ENCODE results near the gene PXDN.
A peak's percentile ranks its signal among the peaks of the same experiment; 100 is the strongest.

The PXDN gene

GRCh38 chr2:1665761-1666505 lies 78.4 kb downstream of the PXDN start:
- no peak for DNase-seq (ENCODE audit: low read depth in 2 of 2)

DNA sequence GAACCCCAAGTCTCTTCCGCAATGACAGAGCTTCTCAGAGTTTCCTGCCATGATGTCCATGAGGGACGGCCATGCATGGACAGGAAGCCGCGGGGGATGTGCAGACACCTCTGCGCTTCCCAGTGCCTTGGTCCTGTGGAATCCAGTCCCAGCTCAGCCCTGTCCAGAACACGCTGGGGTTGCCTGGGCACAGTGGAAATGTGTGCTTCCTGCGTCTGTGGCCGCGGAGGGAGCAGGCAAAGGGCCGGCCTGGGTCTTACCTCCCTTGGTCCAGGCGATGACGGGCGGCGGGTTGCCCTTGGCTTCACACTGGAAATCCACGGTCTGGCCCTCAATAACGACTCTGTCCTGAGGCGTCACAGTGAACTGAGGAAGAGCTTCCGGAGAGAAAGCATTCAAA lies 79.6 kb downstream of the PXDN start:
- no peak for DNase-seq (ENCODE audit: low read depth in 2 of 2)

- no peak for DNase-seq (ENCODE audit: low read depth in 2 of 2)
Measured at GRCh38 chr2:1664076-1664605, 80.2 kb downstream of the PXDN start.

DNA sequence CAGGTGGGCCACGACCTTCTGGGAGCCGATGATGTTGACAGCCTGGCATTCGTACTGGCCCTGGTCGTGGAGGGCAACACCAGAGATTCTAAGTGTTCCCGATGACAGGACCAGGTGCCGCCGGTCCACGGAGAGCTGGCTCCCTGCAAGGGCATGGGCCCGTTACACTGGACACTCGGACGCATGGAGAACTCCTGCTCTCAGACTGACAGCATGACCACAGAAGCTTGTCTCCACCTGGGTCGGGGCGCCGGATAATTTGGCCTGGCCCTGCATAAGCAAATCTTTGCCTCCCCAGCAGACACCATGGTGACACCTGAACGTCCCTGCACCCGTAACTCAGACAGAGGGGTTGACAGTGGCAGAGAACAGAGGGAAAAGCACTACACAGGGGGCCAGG lies 80.7 kb downstream of the PXDN start:
- DNase-seq (ENCODE audit: low read depth in 2 of 2): no peak

DNA sequence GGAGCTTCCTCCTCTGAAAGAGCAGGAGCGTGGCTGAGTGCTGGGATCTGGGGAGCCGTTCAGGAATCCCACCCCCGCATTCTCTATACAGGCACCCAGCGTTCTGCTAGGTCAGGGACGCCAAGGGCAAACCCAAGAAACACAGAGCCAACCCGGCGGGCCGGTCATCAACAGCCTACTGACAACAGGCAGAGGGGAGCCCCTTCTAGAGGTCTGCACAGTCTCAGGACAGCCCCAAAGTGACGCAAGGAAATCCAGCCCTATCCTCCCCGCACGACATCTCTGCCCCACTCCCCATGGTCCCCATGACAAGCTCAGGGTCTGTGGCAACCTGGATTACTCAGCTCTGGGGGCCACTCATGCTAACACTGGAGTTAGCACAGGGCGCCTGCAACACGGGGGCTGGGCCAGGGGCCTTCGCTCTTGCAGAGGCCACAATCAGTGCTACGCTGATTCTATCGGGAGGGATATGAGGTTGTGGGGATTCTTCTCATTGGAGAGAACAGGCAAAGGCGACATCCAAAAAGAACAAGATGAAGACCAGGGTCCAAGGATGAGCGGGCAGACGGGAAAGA lies 81.6 kb downstream of the PXDN start:
- no peak for DNase-seq (ENCODE audit: low read depth in 2 of 2)

- DNase-seq (ENCODE audit: low read depth in 2 of 2): no peak
Measured at GRCh38 chr2:1661891-1662605, 82.3 kb downstream of the PXDN start.

- DNase-seq (ENCODE audit: low read depth in 2 of 2): no peak
Measured at GRCh38 chr2:1660656-1661640, 83.4 kb downstream of the PXDN start.

DNA sequence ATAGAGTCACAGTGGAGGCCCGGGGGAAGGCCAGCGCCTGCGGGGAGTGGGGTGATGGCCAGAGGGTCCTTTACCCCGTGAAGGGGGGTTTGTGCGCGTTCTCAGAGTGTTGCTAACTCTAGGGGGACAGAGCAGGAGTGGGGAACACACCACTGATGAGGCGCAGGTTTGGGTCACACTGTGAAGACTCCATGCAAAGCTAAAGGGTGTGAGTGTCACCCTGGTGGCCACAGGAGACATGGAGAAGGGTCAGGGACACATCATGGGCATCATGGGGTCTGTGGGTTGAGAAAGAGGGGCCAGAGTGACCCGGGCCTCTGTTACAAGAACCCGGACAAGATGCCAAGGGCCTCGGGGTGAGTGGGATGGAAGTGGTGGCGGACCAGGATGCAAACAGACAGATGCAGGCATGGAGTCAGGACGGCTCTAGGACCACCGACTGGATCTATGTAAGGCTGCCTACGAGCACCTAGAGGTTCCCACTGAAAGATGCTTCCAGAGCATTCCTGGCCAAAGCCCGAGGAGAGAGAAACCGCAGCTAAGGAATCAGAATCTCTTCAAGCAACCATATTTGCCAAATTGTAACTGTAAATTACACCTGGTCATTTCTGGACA lies 84.3 kb downstream of the PXDN start:
- no peak for DNase-seq (ENCODE audit: low read depth in 2 of 2)

DNA sequence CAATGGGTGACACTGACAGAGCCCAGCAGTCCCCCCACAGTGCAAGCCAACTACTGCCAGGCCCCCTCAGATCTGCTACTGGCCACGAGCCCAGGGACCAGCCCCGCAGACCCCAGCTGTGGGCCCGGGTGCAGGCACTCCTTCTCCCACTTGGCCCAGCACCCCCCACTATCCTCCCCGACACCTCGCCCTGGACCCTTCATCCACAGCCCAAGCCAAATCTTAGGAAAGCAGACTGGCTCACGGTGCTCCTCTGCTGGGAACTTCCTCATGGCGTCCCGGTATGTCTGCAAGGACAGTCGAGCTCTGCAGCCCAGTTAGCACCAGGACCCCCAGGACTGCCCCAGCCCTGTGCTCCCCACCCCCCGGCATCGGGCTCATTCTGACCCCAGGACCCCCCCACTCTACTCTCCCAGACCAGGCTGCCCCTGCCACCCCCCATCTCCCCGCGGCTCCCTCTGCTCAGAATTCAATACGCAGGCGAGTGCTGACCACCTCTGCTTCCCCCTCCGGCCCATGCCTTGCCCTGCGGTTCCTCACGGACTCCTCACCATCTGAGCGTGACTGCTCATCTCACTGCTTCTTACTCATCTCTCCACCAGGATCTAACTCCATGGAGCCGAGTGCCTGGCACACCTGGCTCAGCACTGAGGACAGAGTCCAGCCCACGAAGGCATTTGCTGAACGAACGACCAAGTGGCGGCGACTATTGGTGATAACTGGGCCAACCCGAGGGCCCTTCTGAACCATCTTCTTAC lies 85.7 kb downstream of the PXDN start:
- no peak for DNase-seq (ENCODE audit: low read depth in 2 of 2)

GRCh38 chr2:1656961-1657841 lies 87.1 kb downstream of the PXDN start:
- DNase-seq (ENCODE audit: low read depth in 2 of 2): no peak

DNA sequence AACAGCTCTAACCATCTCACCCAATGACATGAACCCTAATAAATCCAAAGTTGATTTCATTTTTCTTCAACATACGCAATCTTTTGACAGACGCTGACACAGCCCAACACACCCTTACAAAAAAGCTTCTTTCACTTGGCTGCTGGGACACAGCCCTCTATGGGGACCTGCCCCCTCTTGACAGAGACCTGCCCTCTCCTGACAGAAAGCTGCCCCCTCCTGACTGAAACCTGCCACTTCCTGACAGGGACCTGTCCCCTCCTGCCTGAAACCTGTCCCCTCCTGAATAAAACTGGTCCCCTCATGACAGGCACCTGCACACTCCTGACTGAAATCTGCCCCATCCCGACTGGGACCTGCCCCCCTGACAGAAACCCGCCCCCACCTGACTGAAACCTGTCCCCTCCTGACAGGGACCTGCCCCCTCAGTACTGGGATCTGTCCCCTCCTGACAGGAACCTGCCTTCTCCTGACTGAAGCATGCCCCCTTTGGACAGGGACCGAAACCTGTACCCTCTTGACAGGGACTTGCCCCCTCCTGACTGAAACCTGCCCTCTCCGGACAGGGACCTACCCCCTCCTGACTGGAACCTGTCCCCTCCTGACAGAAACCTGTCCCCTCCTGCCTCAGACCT lies 87.9 kb downstream of the PXDN start:
- no peak for DNase-seq (ENCODE audit: low read depth in 2 of 2)

DNA sequence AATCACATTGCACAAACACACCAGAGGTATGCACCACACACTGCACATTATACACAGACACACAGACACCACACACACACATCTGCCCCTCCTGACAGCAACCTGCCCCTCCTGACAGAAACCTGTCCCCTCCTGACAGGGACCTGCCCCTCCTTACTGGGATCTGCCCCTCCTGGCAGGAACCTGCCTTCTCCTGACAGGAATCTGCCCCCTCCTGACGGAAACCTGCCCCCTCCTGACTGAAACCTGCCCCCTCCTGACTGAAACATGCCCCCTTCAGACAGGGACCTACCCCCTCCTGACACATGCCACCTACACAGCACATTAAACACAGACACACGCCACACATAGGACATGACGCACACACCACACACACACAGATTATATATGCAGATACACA lies 88.9 kb downstream of the PXDN start:
- DNase-seq (ENCODE audit: low read depth in 2 of 2): no peak

- DNase-seq (ENCODE audit: low read depth in 2 of 2): no peak
Measured at GRCh38 chr2:1654696-1655374, 89.5 kb downstream of the PXDN start.

DNA sequence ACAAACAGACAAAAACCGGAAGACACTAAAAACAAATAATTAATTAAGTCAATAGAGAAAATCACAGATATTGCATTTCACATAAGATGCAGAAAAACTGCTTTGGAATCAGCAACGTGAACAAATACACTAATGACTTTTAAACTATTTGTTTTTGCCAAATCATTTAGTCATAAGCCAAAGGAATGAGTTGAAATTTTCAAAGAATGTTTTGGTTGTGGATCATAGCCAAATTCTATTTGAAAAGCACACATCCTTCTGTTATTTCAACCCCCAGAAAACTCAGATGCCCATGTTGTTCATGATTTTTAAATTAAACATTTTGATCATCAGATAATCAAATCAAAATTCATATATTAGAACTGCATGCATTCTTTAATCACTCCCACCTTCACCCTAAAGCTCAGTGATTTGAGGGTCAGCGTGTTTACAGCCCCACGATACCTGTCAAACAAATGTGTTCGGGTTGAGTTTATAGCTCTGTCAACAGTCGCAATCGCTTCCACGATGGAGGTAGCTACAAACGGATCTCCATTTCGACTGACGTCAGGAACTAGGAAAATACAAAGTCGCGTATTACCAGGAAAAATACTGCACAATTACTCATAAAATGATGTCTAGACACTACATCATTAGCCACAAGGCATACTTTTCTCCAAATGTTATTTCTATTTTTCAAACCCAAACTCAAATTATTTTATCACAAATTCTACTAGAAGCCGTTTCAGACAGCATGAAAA lies 90.2 kb downstream of the PXDN start:
- DNase-seq (ENCODE audit: low read depth in 2 of 2): peak; percentile 78

DNA sequence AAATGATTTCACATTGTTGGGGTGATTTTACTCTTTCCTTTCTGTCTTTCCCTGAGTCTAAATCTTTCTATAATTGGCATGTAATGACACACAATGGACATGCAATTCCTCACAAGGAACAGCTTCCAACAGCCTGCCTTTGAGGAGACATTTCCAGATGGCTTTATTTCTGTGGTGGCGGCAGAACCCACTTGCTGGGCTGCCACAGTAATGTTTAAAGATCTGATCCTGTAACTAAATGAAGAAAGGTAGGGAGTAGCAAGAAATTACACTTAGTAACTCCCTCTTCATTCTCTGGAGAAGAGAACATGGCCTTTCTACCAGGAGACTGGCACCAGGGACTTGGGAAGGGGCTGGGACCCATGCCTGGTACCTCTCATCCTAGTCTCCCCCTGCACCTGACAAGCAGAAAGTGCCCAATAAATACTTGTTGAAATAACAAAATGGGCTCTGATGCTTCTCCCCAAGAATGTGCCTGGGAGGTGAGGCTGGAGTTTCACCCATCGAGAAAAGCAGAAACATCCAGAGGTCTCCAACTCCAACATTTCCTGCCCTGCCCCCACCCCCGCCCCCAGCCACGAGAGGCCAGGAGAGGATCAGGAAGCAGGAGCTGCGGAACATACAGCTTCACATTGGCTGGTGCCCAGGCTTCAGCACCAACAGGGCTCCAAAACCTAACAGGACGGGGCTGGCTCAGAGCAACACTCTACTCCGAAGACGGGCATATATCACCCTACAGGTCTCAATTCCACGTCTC lies 92.1 kb downstream of the PXDN start:
- DNase-seq (ENCODE audit: low read depth in 2 of 2): no peak

DNA sequence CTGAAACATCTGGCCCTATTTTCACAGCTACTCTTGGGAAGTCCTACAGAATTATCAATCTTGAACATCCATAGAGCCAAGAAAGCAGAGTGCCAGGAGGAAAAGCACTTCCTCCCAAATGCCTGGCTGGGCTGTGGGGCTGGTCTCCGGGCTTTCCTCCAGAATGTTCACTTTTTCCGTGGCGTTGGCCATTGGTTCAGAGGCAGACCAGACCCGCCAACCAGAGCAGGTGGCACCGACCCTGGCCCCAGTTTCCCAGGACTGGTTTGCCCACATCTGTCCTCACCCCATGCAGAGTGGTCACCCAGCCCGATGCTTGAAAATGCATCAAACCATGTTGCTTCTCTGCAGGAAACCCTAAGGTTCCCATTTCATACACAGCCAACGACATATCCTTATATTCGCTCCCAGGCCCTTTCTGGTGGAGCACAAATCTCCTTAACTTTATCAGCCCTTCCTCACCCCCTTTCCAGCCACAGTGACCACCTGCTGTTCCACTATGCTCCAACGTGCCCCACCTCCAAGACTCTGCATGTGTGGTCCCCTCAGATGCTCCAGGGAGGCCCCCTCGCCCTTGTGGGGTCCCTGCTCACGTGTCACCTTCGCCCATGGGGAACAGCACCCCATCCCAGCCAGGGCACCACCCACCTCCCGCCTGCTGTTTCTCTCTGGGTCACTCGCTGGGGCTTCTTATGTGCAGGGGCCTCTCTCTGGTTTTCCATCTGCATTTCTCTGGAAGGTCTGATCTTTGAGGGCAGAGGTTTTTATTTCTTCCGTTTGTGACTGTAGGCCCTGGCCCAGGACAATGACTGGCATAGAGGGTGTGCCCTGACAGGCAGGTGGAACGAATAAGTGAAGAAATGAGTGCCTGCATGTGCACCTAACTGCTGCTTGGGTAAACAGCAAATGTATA lies 92.9 kb downstream of the PXDN start:
- DNase-seq (ENCODE audit: low read depth in 2 of 2): no peak

Measured in fibroblast of skin of left biceps (primary cell).